ENCODE measurements around the gene GPHN. TPM values are rescaled to one million over a fixed set of nuclear protein-coding genes. Genes with fewer than 3 reads are reported as not detected.

The GPHN gene
- total RNA-seq, 3 donors from 2014 or later = 32.8 to 57.0 (median 38.1) TPM

DNA sequence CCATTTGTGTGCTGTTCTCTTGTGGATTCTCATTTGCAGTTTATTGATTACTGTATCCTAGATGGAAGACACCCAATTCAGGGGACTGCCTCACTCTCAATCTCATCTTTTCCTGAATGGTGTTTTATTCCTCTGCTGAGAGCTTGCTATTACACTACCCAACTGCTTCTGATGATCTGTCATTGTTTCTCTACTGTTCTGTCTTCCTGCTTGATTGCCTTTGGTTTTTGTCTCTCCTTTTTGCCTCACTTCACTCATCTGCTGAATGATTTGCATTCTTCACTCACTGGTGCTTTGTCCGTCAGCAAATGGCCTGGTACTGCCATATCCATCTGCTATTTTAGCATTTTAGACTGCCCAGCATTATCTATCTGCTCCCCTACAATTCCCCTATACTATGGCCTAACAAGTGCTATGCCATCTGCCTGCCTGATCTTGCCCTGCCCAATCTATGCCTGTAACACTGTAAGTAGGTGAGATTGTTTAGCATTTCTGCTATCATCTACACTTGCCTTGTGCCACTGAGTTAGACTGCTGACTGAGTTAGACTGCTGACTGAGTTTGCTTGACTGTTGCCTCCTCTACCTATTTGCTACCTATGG, 335.1 kb downstream of the GPHN start:
- DNase-seq = no peak
- ATAC-seq = no peak
- H3K4me1 ChIP-seq (ENCODE audit: low read depth) = no peaks in the 10 kb centered on the region
- H3K9me3 ChIP-seq = no peaks in the 10 kb centered on the region
- H3K4me3 ChIP-seq = no peak overlapping the region
- TF ChIP-seq, protein P1, sequence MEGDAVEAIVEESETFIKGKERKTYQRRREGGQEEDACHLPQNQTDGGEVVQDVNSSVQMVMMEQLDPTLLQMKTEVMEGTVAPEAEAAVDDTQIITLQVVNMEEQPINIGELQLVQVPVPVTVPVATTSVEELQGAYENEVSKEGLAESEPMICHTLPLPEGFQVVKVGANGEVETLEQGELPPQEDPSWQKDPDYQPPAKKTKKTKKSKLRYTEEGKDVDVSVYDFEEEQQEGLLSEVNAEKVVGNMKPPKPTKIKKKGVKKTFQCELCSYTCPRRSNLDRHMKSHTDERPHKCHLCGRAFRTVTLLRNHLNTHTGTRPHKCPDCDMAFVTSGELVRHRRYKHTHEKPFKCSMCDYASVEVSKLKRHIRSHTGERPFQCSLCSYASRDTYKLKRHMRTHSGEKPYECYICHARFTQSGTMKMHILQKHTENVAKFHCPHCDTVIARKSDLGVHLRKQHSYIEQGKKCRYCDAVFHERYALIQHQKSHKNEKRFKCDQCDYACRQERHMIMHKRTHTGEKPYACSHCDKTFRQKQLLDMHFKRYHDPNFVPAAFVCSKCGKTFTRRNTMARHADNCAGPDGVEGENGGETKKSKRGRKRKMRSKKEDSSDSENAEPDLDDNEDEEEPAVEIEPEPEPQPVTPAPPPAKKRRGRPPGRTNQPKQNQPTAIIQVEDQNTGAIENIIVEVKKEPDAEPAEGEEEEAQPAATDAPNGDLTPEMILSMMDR (IDR thresholded peaks at IDR 0.05) = no peak
- H3K36me3 ChIP-seq (ENCODE audit: low read depth) = no peaks in the 10 kb centered on the region
- intact Hi-C loops (cut with DNase I, micrococcal nuclease) = no loop called here

DNA sequence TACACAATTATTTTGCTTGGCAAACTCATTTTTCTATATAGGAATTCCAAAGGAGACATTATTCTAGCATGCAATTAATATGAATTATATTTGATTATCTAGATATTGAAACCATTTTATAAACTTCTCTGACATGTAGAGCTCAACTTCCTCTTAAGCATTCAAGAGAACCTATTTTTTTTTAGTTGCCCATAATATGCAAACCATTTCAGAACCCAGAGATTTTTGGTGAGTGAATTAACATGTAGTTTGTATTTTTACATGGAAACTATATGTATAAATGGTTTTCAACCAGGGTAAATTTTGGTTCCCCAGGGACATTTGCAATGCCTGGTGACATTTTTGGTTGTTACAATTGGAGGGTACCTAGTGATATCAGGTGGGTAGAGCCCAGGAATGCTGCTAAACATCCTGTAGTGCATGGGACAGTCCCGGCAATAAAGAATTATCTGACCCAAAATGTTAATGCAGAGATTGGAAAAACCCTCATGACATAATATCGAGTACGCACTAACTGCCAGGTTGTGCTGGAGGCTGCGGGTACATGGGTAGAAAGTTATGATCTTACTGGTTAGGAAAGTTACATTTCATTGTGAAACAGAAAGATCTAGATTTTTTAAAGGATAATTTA, 342.4 kb downstream of the GPHN start:
- Histone ChIP-seq H3K36me3 (ENCODE audit: low read depth) (no peaks in the 10 kb centered on the region), H3K9me3 (no peaks in the 10 kb centered on the region), H3K4me3 (no peak overlapping the region), H3K4me1 (ENCODE audit: low read depth) (no peaks in the 10 kb centered on the region)
- TF ChIP-seq, protein P1 (IDR thresholded peaks at IDR 0.05) = no peak
- ATAC-seq (no peak), DNase-seq (no peak)
- intact Hi-C loops (cut with DNase I, micrococcal nuclease) = no loop called here

DNA sequence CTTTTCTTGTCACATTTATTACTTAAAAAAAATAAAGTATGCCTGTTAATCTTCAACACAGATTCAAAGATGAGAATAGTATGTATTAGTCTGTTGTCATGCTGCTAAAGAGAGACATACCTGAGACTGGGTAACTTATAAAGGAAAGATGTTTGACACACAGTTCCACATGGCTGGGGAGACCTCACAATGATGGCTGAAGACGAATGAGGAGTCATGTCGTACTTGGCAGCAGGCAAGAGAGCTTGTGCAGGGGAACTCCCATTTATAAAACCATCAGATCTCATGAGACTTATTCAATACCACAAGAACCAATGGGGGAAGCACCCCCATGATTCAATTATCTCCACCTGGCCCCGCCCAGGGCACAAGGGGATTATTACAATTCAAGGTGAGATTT, 345.4 kb downstream of the GPHN start:
- Histone ChIP-seq H3K9me3 (no peaks in the 10 kb centered on the region), H3K4me1 (ENCODE audit: low read depth) (no peaks in the 10 kb centered on the region), H3K4me3 (no peak overlapping the region), H3K36me3 (ENCODE audit: low read depth) (no peaks in the 10 kb centered on the region)
- intact Hi-C loops (cut with DNase I, micrococcal nuclease) = no loop called here
- no peak for DNase-seq
- ATAC-seq = no peak
- TF ChIP-seq, protein P1 (IDR thresholded peaks at IDR 0.05) = no peak

DNA sequence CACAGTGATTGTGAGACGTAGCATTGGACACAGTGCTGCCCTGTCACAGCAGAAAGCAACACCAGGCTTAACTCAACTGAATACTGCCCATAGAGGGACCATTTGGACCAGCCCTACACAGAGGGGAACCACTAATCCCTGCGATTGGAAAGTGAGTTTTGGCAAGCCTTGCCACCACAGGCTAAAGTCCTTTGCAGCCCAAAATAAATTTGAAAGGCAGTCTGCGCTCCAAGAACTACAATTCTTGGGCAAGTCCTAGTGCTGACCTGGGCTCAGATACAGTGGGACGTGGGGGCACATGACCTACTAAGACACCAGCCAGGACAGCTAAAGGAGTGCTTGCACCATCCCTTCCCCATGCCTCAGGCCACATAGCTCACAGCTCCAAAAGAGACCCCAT, 349.9 kb downstream of the GPHN start:
- no peaks in the 10 kb centered on the region for H3K4me1 ChIP-seq (ENCODE audit: low read depth)

DNA sequence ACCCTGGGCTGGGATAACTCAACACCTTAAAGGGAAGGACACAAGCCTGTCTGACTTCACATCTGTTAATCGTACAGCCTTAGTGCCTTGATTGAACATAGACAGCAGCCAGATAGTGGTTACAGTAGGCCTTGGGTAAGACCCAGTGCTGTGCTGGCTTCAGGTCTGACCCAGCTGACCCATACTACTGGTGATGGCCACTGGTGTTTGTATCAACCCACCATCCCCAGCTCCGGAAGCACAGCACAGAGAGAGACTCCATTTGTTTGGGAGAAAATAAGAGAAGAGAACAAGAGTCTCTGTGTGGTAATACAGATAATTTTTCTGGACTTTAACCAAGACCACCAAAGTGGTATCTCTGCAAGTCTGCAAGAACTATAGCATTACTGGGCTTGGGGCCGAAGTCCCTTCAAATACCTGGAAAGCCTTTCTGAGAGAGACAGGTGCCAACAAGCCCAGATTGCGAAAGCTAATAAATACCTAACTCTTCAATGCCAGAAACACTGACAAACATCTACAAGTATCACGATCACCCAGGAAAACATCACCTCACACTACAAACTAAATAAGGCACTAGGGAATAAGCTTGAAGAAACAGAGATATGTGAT, 351.2 kb downstream of the GPHN start:
- no peaks in the 10 kb centered on the region for H3K4me1 ChIP-seq (ENCODE audit: low read depth)
- DNase-seq = no peak
- ATAC-seq = no peak
- intact Hi-C loops (cut with DNase I, micrococcal nuclease) = no loop called here
- no peak overlapping the region for H3K4me3 ChIP-seq
- no peaks in the 10 kb centered on the region for H3K36me3 ChIP-seq (ENCODE audit: low read depth)
- H3K9me3 ChIP-seq = peaks cover 7% of the 10 kb centered on the region
- TF ChIP-seq, protein P1 (IDR thresholded peaks at IDR 0.05) = no peak

More for the DNA sequence above, 349.9 kb downstream of the GPHN start:
- ATAC-seq = no peak
- intact Hi-C loops (cut with DNase I, micrococcal nuclease) = no loop called here
- no peak for DNase-seq
- peaks cover 7% of the 10 kb centered on the region for H3K9me3 ChIP-seq
- no peak overlapping the region for H3K4me3 ChIP-seq
- TF ChIP-seq, protein P1 (IDR thresholded peaks at IDR 0.05) = no peak
- no peaks in the 10 kb centered on the region for H3K36me3 ChIP-seq (ENCODE audit: low read depth)

All from mucosa of descending colon (tissue), 3 donors.